Glomerular visceral epithelial cell (primary cell): ENCODE data around the gene PCP2.

Experiments
- DNase-seq: peaks from one replicate; pipeline ENCODE4 v3.0.0-alpha.2; 2016; ENCODE audit errors: extremely low spot score

PCP2 gene

DNA sequence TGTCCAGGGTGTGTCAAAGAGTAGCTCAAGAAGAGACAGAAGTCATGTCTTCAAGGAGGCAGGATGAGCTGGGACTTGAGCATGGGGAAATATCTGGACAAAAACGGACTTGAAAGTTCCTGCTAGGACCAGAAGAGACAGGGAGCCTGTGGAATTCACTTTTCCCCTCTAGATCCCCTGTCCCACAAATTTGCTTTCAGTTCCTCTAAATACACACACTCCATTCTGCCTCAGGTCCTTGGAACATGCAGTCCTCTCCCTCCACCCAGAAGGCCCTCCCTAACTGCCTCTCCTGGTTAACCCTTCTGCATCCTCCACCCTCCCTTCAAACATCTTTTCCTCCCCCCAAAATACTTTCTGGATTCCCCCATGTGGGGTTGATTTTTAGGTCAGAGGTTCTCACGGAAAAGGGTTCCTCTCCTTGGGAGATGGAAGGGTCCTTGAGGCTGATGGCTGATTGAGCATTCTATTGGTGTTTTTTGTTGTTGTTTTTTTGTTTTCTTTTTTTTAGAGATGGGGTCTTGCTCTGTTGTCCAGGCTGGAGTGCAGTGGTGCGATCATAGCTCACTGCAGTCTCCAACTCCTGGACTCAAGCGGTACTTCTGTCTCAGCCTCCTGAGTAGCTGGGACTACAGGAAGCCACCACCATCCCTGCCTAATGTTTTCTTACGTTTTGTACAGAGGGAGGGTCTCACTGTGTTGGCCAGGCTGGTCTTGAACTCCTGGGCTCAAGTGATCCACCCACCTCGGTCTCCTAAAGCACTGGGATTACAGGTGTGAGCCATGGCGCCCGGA lies 28.4 kb upstream of the PCP2 start:
- no peak for DNase-seq

DNA sequence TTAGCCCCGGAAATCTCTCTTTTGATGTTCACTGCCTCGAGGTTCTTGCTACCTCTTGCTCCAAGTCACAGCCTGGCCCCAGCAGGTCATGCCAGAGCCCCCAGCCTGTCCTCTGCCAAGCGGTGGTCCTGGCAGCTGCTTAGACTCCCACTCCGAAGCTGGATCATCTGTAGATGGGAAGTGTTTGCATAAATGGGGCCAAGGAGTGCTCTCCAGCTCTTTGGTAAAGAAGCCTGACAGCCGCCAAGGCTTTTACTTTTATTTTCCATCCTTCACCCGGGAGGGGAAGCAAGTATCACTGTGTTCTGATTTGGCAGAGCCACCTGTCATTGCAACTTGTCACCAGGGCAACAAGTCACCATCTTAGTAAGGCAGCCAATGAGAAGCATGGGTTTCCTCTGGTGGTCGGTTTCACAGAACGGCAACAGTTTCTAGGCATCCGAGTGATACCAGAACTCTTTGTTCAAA lies 24.7 kb upstream of the PCP2 start:
- DNase-seq, result no peak

DNA sequence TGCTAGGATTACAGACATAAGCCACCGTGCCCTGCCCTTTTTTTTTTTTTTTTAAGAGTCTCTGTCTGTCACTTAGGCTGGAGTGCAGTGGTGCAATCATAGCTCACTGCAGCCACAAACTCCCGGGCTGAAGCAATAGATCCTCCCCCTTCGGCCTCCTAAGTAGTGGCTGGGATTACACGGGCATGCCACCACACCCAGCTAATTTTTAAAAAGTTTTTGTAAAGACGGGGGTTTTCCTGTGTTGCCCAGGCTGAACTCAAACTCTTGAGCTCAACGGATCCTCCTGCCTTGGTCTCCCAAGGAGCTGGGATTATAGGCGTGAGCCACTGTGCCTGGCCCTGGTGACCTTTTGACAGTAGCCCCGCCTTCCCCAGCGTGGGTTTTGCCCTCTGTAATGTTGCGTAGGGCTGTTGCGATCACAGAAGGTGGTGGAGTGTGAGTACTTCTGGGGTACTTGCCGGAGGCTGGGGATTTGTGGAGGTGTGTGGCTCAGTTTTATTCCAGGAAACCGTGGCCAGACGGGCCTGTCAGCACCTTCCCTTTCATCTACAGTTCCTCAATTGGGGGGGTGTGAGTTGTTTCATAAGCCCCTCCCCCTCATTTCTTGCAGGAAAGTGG lies 23.7 kb upstream of the PCP2 start:
- no peak for DNase-seq

DNA sequence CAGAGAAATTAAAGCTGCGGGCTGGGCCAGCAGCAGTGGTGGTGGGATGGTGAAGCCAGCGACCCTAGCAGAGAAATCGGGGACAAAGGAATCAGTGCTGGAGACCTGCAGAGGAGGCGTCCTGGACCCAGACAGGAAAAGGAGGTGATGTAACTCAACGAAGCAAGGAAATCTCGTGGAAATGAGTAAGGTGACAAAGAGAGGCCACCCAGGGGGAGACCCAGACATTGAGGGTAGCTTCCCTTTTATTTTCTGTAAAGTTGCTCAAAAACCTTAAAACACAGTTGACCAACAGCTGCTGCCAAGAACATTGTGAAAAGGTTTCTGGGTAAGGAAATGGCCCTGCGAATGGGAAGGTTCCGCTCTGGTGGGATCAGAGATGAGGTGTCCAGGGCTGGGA lies 22.1 kb upstream of the PCP2 start:
- no peak for DNase-seq

DNA sequence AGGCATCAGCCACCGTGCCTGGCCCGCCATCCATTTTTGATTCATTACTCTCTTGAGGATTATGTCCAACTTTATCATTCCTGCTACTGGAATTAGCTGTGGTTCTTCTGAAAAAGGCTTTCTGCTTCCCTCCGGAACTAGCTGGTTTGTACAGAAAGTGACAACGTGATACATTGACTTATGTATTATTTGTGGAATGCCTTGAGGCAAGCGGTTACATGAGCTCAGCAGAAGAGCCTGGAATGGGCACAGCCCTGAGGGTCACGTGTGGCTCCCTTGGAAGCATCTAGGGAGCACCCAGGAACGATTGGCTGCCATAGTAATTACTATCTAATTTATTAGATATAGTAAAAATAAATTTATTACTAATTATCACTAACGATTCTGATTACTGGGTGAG lies 20.9 kb upstream of the PCP2 start:
- no peak for DNase-seq

DNA sequence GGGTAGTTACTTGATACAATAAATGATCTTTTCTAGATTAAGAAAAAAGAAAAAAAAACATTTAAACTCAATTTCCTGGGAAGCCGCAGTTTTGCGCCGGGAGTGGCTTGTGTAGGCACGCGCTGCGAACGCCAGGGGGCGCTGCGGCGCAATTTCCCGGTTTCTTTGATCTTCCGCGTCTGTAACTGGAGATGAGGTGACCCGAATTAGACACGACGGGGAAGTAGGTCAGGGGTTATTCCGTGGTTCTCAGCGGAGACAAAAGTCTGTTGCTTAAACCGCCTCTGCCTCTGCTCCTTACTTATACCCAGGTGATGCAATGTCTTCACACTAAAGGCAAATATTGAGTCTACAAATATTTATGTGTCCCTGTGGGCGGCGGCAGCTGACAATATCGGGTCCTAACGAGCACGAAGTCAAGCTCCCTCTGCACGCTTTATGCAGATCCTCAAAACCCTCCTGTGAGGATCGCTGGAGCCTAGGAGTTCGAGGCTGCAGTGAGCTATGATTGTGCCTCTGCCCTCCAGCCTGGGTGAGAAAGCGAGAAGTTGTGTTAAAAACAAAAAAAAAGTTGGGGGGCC lies 18.6 kb upstream of the PCP2 start:
- peak; percentile 71 for DNase-seq

DNA sequence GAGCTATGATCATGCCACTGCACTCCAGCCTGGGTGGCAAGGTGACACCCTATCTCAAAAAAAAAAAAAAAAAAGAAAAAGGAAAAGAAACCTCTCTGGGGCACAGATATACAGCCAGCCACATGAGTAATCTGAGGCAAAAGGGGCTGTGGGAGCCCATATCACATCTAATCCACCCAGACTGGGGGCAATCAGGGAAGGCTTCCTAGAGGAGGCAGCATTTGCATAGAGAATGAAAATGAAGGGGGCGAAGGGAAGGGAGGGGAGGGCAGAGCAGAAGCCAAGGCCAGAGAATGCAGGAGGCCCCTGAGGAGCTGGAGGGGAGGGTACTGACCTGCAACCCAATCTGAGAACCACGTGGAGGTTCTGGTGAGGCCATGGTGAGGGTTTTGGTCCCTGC lies 16.6 kb upstream of the PCP2 start:
- no peak for DNase-seq

DNA sequence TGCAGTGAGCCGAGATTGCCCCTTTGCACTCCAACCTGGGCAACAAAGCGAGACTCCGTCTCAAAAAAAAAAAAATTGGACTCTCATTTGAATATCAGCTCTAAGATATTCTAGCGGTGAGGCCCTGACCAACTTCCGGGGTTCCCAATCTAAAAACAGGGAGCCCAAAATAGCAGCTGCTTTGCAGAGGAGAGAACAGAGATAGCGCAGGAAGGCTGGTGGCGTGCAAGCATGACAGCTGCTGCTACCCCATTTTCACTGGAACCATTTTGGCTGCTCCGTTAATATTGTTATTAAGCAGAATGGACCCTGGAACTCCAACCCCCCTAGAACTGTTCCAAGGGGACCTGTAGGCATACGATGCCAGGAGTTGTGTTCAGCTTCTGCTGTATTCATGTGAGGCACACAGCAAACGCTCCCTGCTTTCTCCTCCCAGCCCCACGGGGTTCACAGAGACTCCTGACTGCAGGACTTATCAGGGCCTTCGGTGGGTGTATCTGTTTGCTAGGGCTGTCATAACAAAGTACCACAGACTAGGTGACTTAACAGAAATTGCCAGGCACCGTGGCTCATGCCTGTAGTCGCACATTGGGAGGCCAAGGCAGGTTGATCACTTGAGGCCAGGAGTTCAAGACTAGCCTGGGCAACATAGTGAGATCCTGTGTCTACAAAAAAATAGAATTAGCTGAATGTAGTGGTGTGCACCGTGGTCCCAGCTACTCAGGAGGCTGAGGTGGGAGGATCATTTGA lies 14.9 kb upstream of the PCP2 start:
- no peak for DNase-seq

DNA sequence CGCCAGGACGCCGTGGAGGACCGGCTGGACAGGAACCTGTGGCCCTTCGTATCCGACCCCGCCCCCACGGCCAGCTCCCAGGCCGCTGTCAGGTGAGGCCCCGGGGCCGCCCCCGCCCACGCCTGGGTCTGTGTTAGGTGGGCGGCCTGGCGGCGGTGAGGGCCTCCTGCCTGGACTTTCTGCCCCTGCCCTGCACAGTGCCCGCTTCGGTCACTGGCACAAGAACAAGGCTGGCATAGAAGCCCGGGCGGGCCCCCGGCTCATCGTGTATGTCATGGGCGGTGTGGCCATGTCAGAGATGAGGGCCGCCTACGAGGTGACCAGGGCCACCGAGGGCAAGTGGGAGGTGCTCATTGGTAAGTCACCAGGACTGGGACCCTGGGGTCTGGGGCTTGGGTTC lies 13.6 kb upstream of the PCP2 start:
- DNase-seq, result no peak

DNA sequence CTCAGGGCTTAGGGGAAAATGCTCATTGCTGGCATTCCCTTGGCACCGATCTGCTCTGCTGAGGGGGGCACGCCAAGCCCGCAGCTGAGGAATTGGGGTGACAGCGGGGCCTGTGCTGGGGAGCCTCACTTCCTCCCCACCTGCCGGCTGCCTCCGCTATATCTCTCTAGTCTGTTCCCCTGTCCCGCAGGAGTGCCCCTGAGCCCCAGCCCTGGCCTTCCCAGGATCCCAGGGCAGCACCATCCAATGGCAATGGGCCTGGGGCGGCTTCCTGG lies 12.8 kb upstream of the PCP2 start:
- DNase-seq, result no peak

DNA sequence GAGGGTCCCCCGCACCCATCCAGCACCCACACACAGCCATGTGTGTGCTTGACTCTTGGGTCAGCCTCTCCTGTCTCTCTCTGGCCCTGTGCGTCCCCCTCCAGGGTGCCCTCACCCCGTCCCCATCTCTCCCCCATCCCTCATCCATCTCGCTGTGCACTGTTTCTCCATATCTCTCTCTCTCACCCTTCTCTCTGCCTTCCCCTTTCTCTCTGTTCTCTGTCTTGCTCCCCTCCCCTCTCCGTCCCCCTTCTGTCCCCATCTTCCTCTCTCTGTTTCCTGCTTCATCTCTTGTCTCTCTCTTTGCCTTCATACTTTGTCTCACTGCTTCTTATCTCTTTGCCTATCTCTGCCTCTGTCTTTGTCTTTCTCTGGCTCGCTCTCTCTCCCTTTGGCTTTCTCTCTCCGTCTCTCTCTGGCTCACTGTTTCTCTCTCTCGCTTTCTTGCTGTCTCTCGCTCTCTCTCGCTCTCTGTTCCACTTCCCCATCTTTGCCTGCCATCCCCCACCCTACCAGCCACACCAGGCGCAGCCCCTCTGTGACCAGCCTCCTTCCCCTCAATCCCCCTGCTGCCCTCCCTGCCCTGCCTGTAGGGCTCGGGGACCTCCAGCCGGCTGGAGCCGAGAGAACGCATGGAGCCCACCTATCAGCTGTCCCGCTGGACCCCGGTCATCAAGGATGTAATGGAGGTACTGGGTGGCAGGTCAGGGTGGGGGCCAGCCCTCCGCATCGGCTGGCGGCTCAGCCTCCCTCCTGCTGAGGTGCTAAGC lies 12.3 kb upstream of the PCP2 start:
- no peak for DNase-seq

DNA sequence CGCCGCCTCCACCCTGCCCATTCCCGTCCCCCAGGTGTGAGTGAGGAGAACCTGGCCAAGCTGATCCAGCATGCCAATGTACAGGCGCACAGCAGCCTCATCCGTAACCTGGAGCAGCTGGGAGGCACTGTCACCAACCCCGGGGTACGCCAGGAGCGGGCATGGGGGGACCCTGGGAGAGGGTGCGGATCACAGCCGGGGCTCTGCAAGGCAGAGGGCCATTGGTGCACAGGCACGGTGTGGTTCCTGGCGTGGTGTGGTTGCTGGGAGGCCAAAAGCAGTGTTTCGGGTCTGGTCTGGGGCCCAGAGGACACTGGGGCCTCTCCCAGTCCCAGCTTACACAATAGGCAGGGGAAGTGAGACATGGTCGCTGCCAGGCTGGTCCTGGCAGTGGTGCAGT lies 11.6 kb upstream of the PCP2 start:
- no peak for DNase-seq

DNA sequence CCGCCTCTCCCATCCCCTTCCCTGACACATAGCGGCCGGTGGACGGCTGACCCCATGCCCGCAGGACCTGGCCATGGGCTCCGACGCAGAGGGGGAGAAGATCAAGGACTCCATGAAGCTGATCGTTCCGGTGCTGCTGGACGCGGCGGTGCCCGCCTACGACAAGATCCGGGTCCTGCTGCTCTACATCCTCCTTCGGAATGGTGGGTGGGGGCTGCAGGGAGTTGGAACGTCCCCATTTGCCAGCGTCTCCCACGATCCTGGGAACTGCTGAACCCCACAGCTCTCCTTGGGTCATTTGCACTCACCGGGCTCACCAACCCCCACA lies 11.0 kb upstream of the PCP2 start:
- no peak for DNase-seq

DNA sequence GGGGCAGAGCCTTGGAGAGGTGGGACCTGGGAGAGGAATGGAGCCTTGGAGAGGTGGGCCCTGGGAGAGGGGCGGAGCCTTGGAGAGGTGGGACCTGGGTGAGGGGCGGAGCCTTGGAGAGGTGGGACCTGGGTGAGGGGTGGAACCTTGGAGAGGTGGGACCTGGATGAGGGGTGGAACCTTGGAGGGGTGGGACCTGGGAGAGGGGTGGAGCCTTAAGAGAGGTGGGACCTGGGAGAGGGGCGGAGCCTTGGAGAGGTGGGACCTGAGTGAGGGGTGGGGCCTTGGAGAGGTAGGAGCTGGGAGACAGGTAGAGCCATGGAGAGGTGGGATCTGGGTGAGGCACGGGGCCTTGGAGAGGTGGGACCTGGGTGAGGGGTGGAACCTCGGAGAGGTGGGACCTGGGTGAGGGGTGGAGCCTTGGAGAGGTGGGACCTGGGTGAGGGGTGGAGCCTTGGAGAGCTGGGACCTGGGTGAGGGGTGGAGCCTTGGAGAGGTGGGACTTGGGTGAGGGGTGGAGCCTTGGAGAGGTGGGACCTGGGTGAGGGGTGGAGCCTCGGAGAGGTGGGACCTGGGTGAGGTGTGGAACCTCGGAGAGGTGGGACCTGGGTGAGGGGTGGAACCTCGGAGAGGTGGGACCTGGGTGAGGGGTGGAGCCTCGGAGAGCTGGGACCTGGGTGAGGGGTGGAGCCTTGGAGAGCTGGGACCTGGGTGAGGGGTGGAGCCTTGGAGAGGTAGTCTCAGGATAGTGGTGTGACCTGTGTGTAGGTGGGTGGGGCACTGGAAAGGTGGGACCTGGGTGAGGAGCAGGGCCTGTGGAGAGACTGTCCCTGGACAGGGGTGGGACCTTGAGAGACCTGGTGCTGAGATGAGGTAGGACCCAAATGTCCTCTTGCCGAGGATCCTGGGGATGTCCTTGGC lies 10.4 kb upstream of the PCP2 start:
- peak; percentile 49 for DNase-seq

DNA sequence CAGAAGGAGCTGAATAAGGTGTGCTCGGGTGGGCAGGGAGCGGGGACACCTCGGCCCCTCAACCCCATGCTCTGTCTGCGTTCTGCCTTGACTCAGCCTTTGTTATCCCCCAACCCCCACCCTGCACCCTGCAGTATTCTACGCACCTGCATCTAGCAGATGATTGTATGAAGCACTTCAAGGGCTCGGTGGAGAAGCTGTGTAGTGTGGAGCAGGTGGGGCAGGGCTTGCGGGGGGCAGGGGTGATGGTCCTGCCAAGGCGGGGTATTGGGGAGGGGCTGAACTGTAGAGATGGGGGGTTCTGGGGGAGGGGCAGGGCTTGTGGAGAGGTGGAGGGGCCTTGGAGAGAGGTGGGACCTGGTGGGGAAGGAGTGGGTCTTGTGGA lies 9.5 kb upstream of the PCP2 start:
- no peak for DNase-seq

DNA sequence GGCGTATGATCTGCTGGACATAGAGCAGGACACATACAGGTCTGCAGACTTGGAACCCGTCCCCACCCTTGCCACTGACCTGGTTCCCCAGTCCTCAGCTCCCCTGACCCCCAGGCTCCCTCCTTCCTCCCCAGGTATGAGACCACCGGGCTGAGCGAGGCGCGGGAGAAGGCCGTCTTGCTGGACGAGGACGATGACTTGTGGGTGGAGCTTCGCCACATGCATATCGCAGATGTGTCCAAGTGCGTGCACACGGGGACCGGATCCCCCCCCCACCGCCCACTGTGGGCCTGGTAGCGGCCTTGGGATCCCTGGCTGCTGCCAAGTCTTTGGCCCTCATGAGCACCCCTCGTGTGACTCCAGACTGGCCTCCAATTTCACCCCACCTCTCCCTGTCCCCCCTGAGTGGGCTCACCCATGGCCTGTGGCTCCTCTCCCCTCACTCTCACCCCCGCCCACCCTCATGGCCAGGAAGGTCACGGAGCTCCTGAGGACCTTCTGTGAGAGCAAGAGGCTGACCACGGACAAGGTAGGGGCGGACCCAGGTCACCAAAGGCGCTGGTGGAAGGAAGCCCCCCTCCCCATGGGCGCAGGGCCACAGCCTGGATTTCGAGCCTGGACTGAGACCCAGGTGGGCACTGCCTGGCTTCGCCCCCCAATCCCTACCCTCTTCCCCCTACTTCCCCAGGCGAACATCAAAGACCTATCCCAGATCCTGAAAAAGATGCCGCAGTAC lies 8.9 kb upstream of the PCP2 start:
- no peak for DNase-seq

DNA sequence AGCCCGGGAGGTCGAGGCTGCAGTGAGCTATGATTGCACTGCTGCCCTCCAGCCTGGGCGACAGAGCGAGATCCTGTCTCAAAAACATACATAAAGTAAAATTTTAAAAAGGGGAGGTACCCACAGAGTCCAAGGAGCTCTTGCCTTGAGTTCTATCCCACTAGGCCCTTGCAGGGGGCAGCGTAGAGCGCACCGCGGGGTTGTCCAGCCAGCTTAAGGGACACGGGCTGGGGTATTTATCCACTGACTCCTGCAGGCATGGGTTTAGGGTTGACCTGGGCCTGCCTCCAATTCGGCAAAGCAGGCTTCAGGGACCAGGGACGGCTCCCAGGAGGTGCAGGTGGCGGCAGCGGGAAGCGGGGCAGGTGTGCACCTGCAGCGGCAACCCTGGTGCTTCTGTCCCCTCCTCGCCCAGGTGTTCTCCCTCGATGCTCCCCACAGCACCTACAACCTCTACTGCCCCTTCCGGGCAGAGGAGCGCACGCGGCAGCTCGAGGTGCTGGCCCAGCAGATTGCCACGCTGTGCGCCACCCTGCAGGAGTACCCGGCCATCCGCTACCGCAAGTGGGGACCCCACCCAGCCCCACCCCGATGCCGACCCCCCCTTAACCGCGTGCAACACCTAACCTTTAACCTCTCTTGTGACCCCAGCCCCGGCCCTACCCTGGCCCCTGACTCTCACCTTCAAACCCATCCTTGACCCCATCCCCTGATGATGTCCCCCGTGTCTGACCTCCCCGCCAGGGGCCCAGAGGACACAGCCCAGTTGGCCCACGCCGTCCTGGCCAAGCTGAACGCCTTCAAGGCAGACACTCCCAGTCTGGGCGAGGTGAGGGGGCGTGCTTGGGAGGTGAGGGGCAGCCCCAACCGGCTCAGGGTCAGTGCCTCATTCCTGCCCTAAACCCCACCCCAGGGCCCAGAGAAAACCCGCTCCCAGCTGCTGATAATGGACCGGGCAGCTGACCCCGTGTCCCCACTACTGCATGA lies 8.1 kb upstream of the PCP2 start:
- no peak for DNase-seq

DNA sequence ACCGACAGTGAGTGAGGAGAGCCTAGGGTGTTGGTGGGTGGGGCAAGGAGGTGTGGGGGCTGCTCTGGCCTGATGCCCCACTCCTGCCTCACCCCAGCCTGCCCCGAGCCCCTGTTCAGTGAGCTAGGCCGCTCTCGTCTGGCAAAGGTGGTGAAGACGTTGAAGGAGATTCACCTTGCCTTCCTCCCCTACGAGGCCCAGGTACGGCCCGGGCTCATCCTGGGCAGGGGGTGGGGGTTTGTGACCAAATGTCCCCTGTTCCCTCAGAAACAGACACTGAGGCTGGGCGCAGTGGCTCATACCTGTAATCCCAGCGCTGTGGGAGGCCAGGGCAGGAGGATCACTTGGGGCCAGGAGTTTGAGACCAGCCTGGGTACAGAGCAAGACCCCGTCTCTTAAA lies 7.3 kb upstream of the PCP2 start:
- no peak for DNase-seq

DNA sequence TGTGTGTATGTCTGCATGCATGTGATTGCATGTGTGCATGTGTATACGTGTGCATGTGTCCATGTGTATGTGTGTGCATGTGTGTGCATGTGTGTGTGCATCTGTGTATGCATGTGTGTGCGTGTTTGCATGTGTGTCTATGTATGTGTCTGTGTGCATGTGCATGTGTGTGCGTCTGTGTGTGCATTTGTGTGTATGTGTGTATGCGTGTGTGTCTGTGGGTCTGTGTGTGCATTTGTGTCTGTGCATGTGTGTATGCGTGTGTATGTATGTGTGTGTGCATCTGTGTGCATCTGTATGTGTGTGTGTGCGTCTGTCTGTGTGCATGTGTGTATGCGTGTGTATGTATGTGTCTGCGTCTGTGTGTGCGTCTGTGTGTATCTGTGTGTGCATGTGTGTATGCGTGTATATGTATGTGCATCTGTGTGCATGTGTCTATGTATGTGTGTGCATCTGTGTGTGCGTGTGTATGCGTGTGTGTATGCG lies 6.4 kb upstream of the PCP2 start:
- DNase-seq, result no peak
